ENCODE measurements around the gene AFDN. TPM values are rescaled to one million over a fixed set of nuclear protein-coding genes. Genes with fewer than 3 reads are reported as not detected.

Gene AFDN
- total and polyA plus RNA-seq, 2 of the 8 experiments (the other 6 are each of a cell fraction or from before 2014, with no cell fraction given) = 53.4 to 192 TPM

DNA sequence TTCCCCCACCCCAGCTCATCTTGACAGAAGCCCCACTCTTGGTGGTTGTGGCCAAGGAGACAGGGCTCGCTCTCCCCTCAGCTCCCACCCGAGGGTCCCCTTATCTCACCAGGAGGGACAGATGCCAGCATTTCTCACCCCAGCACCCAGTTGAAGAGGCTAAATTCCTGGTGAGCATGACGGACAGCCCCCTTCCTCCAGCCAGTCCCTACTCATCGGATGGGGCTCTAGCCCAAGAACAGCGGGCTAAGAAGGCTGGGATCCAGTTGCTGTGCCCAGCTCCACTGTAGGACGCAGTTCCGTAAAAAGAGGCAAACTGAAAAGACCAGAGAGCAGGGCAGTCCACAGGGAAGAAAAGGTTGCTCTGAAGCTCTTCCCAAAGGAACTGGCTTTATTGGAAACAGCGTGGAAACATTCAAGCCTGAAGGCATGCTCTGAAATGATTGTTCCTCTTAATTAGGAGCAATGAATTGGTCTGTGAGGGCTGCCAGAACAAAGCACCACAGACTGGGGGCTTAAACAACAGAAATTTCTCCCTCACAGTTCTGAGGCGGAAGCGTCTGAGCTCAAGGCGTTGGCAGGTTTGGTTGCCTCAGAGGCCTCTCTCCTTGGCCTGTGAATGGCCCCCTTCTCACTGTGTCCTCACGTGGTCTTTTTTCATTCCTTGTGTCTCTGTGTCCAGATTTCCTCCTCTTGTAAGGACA is 152.9 kb downstream of the AFDN start:
- no peak overlapping the region for H2BK15ac ChIP-seq (ENCODE audit: low read length)
- CTCF ChIA-PET (ENCODE audit: partially characterized antibody) = interaction anchor here (0.6 to 3.1 kb wide), 4 partner anchors 12 to 80 kb away, joined by 3 to 17 read pairs (median 5); no protein-coding TSS in a partner anchor
- H2BK20ac ChIP-seq (ENCODE audit: low read length) = no peak overlapping the region
- H2BK12ac ChIP-seq (ENCODE audit: low read depth, low read length) = no peak overlapping the region
- POLR2A ChIA-PET (ENCODE audit: partially characterized antibody) = no interaction called here
- no peak overlapping the region for H3K14ac ChIP-seq (ENCODE audit: insufficient read length)
- no peak for DNase-seq (ENCODE audit: low read depth in 1 of 2, low spot score in 2 of 2)
- H3K27ac ChIP-seq (ENCODE audit: low read depth, low read length) = no peak overlapping the region
- no peak overlapping the region for H3K4ac ChIP-seq (replicated peaks; ENCODE audit: insufficient read length, low read depth, low read length)
- no peaks in the 10 kb centered on the region for H4K20me1 ChIP-seq (replicated peaks in 1 of 2; ENCODE audit: control insufficient read depth in 1 of 2, insufficient read depth in 2 of 2, low read length in 2 of 2)
- H4K8ac ChIP-seq (ENCODE audit: extremely low read depth, insufficient read depth, low read length) = peak overlapping the region; percentile 45; the same call in 1 of the 2 replicates
- H3K9ac ChIP-seq (replicated peaks in 1 of 4; ENCODE audit: extremely low read depth in 1 of 4, low read depth in 3 of 4, low read length in 3 of 4) = no peak overlapping the region
- no peak overlapping the region for H2AK5ac ChIP-seq (ENCODE audit: low read depth, low read length)
- no peaks in the 10 kb centered on the region for H3K27me3 ChIP-seq (replicated peaks in 1 of 4; ENCODE audit: control insufficient read depth in 3 of 4, extremely low read depth in 1 of 4, insufficient read depth in 3 of 4, low read length in 3 of 4)
- no peak for FAIRE-seq
- H3K56ac ChIP-seq (replicated peaks; ENCODE audit: insufficient read length, low read depth, low read length) = no peak overlapping the region
- H3K79me2 ChIP-seq (ENCODE audit: control insufficient read depth in 1 of 2, insufficient read depth in 2 of 2, low read length in 2 of 2) = no peaks in the 10 kb centered on the region
- no peak overlapping the region for H4K91ac ChIP-seq (replicated peaks; ENCODE audit: insufficient read length, low read length)
- no peaks in the 10 kb centered on the region for H3K36me3 ChIP-seq (ENCODE audit: control insufficient read depth in 2 of 4, insufficient read depth in 4 of 4, low read length in 3 of 4)
- H3K4me2 ChIP-seq (ENCODE audit: insufficient read depth in 1 of 2, low read depth in 2 of 2, low read length in 2 of 2) = no peak overlapping the region
- no peak overlapping the region for H2AFZ ChIP-seq (ENCODE audit: low read length)
- 91% methylated on average over 12 of the region's 12 CpGs; no CpG with 5 or more reads in 1 of the 2 experiments for WGBS, 2 experiments (ENCODE audit: extremely low coverage in 1 of 2, insufficient coverage in 1 of 2, insufficient read length in 1 of 2, insufficient replicate concordance in 2 of 2, low coverage in 1 of 2, low lambda C conversion rate in 2 of 2, missing lambda C conversion rate in 1 of 2)
- H2BK5ac ChIP-seq (ENCODE audit: low read depth, low read length) = no peak overlapping the region
- no peaks in the 10 kb centered on the region for H3K23me2 ChIP-seq (ENCODE audit: low read depth, low read length)
- no peak overlapping the region for H2BK120ac ChIP-seq (replicated peaks; ENCODE audit: low read depth, low read length)
- H3K9me3 ChIP-seq (ENCODE audit: insufficient read depth in 2 of 2, low read depth in 1 of 2, low read length in 1 of 2) = peaks cover 0 to 6% of the 10 kb centered on the region in 2 experiments; a peak in 1 of 4 replicates
- no peak overlapping the region for H3K23ac ChIP-seq (ENCODE audit: insufficient read length)
- no peaks in the 10 kb centered on the region for H3K4me1 ChIP-seq (replicated peaks in 1 of 4; ENCODE audit: control insufficient read depth in 3 of 4, insufficient read depth in 4 of 4, low read length in 3 of 4)
- H3K18ac ChIP-seq (ENCODE audit: extremely low read depth, low read length) = no peak overlapping the region
- H3K4me3 ChIP-seq (ENCODE audit: extremely low read depth in 1 of 4, insufficient read depth in 2 of 4, low read depth in 3 of 4, low read length in 4 of 4) = no peak overlapping the region
- H3K79me1 ChIP-seq (ENCODE audit: low read depth, low read length) = no peaks in the 10 kb centered on the region
- H4K5ac ChIP-seq (ENCODE audit: insufficient read length, low read depth, low read length) = no peak overlapping the region
- TF ChIP-seq, protein P1, sequence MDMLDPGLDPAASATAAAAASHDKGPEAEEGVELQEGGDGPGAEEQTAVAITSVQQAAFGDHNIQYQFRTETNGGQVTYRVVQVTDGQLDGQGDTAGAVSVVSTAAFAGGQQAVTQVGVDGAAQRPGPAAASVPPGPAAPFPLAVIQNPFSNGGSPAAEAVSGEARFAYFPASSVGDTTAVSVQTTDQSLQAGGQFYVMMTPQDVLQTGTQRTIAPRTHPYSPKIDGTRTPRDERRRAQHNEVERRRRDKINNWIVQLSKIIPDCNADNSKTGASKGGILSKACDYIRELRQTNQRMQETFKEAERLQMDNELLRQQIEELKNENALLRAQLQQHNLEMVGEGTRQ (IDR thresholded peaks at IDR 0.05; ENCODE audit: low read length) = no peak
- no peak for TF ChIP-seq GTF2F1 (IDR thresholded peaks at IDR 0.05; ENCODE audit: borderline replicate concordance, low read depth, low read length)
- TF ChIP-seq RNF2 (IDR thresholded peaks at IDR 0.05; ENCODE audit: borderline replicate concordance, low read depth, low read length, missing control alignments, poor library complexity, severe bottlenecking) = no peak
- TF ChIP-seq, protein P2, sequence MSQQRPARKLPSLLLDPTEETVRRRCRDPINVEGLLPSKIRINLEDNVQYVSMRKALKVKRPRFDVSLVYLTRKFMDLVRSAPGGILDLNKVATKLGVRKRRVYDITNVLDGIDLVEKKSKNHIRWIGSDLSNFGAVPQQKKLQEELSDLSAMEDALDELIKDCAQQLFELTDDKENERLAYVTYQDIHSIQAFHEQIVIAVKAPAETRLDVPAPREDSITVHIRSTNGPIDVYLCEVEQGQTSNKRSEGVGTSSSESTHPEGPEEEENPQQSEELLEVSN (IDR thresholded peaks at IDR 0.05) = no peak
- no peak for TF ChIP-seq TAF7 (optimal IDR thresholded peaks at IDR 0.05; ENCODE audit: borderline replicate concordance, low read depth, low read length)
- no peak for TF ChIP-seq JUND (IDR thresholded peaks at IDR 0.05; ENCODE audit: low read length)
- no peak for TF ChIP-seq GABPA (IDR thresholded peaks at IDR 0.05; ENCODE audit: borderline replicate concordance, insufficient read depth, low read length)
- TF ChIP-seq MAFK (IDR thresholded peaks at IDR 0.05; ENCODE audit: low read depth, low read length) = no peak
- TF ChIP-seq TEAD4 (IDR thresholded peaks at IDR 0.05; ENCODE audit: low read depth, low read length) = no peak
- TF ChIP-seq NRF1 (IDR thresholded peaks at IDR 0.05; ENCODE audit: low read depth, low read length) = no peak
- no peak for TF ChIP-seq SIRT6 (IDR thresholded peaks at IDR 0.05; ENCODE audit: low read length)

Measured in H1 (cell line).